GM12891 (cell line): ENCODE measurements around the gene CPA5.

Source experiments
- POLR2A ChIP-seq: IDR thresholded peaks from 2 replicates; pipeline ENCODE4 v1.6.1; 2011; ENCODE audit warnings: low read depth, low read length, control low read depth
- POU2F2 ChIP-seq: IDR thresholded peaks from 2 replicates; pipeline ENCODE4 v1.6.1; 2011; ENCODE audit warnings: low read depth, mild to moderate bottlenecking, control low read depth, low read length, moderate library complexity

- no peak for TF ChIP-seq POU2F2
- no peak for TF ChIP-seq POLR2A
These were observed 10.8 kb upstream of the CPA5 start for GRCh38 chr7:130333832-130334231.
